IPS-15b (cell line): ENCODE data around the gene PHLDB1.

ENCODE experiments used
- H3K27me3 ChIP-seq: one replicate; pipeline ENCODE4 v1.6.1; 2013; ENCODE audit warnings: low read length; ENCODE audit not compliant: control insufficient read depth, insufficient read depth
- H3K36me3 ChIP-seq: one replicate; pipeline ENCODE4 v1.6.1; 2013; ENCODE audit warnings: low read length; ENCODE audit not compliant: control insufficient read depth, insufficient read depth
- H3K4me1 ChIP-seq: one replicate; pipeline ENCODE4 v1.6.1; 2013; ENCODE audit warnings: mild to moderate bottlenecking, low read length; ENCODE audit not compliant: control insufficient read depth, insufficient read depth
- H3K4me3 ChIP-seq: one replicate; pipeline ENCODE4 v1.5.1; 2013; ENCODE audit warnings: low read depth, low read length
- H3K9ac ChIP-seq: one replicate; pipeline ENCODE4 v1.6.1; 2013; ENCODE audit warnings: low read depth, mild to moderate bottlenecking, low read length
- H3K9me3 ChIP-seq: one replicate; pipeline ENCODE4 v1.6.1; 2013; ENCODE audit warnings: mild to moderate bottlenecking, low read length; ENCODE audit not compliant: control insufficient read depth, insufficient read depth

PHLDB1 gene

DNA sequence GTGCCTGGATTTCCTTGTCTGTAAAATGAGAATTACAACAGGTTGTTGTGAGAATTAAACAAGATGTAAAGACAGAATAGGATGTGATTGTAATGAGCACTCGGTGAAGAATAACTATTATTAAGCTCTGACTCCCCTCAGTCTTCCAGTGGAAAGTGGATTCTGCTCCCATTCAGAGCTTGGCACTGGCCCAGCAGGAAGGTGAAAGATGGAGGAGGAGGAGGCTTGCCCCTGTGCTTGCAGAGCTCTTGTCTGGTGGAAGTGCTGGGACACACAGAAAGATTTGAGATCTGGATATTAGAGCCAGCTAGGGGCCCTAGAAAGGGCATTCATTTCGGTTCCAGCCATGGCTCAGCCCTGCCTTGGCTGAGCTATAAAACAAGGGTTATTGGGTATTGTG lies 28.2 kb downstream of the PHLDB1 start:
- no peaks in the 10 kb centered on the region for H3K27me3 ChIP-seq
- H3K36me3 ChIP-seq: peaks cover 14% of the 10 kb centered on the region
- peak overlapping the region; percentile 87 for H3K9ac ChIP-seq
- peaks cover 18% of the 10 kb centered on the region for H3K4me1 ChIP-seq
- no peaks in the 10 kb centered on the region for H3K9me3 ChIP-seq
- H3K4me3 ChIP-seq: peak overlapping the region; percentile 82

DNA sequence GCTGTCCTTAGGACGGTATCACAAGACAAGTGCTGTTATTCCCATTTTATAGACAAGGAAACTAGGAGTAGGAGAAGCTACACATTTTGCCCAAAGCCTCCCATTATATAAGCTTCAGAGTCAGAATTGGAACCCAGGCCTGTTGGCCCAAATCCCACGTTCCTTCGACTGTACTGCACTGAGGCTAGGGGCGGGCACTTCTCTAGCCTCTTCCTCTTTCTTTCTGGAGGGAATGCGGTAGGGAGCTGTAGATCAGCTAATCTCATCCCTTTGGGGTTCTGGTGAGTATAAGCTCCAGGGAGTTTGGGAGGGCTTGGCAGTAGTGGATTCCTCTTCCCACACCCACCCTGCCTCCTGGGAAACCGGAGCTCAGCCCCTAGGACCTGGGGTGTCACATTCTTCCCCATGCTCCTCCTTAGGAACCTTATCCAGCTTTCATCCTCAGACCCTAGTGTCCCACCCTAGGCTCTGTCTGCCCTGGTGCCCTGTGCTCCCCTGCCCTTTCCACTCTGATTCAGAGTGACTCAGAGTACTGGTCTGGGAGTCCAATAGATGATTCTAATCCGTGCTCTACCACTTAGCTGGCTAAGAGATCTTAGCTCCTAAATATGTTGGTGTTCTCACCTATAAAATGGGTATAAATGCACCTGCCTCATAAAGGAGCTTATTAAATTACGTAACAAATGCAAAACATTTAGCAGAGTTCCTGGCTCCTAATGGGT lies 29.3 kb downstream of the PHLDB1 start:
- H3K27me3 ChIP-seq: no peaks in the 10 kb centered on the region
- peaks cover 18% of the 10 kb centered on the region for H3K4me1 ChIP-seq
- no peak overlapping the region for H3K4me3 ChIP-seq
- no peaks in the 10 kb centered on the region for H3K9me3 ChIP-seq
- H3K36me3 ChIP-seq: peaks cover 19% of the 10 kb centered on the region
- no peak overlapping the region for H3K9ac ChIP-seq

DNA sequence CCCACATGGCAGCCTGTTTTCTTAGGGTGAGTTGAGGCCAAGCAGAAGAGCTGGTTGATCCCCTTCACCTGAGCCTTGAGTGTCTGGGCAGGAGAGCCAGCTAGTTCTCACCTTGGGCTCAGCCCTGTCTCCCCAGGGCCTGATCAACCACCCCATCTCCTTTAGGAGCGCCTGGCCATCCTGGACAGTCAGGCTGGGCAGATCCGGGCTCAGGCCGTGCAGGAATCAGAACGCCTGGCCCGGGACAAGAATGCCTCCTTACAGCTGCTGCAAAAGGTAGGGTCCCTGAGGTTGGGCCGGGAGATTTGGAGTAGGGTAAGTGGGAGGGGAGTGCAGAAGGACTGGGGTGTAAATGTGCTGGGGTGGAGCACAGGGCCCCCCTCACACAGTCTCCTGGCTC lies 31.3 kb downstream of the PHLDB1 start:
- peaks cover 27% of the 10 kb centered on the region for H3K36me3 ChIP-seq

DNA sequence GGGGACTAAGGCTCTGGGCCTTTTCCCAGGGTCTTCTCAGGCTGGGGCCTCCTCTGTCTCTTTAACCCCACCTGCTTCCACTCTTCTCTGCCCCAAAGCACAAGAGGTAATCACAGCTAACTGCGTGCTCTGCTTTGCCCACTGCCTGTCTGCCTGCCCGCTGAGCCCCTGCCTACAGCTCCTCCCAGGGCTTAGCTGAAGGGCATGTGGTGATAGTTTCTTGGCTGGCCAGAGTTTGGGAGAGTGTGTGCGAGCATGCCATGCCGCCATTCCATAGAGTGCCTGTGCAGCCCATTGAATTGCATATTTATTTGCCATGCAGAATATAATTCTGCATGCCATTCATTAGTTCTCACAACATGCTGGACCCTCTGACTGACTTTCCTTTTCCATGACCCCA lies 32.5 kb downstream of the PHLDB1 start:
- peaks cover 10% of the 10 kb centered on the region for H3K4me1 ChIP-seq
- H3K9me3 ChIP-seq: no peaks in the 10 kb centered on the region
- peaks cover 31% of the 10 kb centered on the region for H3K36me3 ChIP-seq
- no peak overlapping the region for H3K4me3 ChIP-seq
- H3K27me3 ChIP-seq: no peaks in the 10 kb centered on the region
- no peak overlapping the region for H3K9ac ChIP-seq

More for the DNA sequence above, 31.3 kb downstream of the PHLDB1 start:
- H3K9me3 ChIP-seq: no peaks in the 10 kb centered on the region
- no peak overlapping the region for H3K9ac ChIP-seq
- H3K4me1 ChIP-seq: peaks cover 14% of the 10 kb centered on the region
- H3K27me3 ChIP-seq: no peaks in the 10 kb centered on the region
- H3K4me3 ChIP-seq: no peak overlapping the region

DNA sequence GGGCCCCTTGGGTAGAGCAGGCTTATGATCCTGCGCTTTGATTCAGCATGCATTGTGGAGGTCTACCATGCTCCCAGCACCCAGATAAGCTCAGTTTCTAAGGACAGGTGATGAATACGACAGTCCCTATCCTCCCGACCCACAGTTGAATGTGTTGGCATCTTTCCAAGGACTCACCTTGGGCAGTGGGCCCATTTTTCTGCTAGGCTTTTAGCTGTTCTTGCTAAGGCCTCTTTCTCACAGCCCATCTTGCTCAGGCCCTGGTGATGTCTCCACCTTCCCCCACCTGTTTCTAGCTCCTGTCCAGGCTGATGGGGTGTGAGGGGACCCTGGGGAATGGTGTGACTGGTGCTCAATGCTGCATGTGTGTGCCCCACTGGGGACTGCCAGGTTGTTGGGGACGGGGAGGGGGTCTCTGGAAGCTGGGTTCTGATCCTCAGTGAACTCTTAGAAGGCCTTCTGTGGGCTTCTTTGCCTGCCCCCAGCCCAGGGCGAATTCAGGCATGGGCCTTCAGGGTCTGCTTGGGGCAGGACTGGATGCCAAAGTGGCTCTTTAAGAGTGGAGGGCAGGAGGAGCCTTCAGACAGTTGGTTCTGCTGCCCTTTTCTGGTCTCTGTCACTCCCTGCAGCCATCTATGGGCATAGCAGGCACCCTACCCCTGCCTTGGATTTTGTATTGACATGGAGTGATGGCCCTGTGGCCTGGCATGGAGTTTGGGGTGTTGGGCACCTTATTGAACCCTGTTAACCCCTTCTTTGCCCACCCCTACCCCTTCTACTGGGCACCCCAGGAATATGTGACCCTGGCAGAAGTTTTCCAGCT lies 33.1 kb downstream of the PHLDB1 start:
- Histone ChIP-seq H3K9ac (no peak overlapping the region), H3K27me3 (no peaks in the 10 kb centered on the region), H3K4me3 (no peak overlapping the region), H3K4me1 (peaks cover 8% of the 10 kb centered on the region), H3K36me3 (peaks cover 36% of the 10 kb centered on the region), H3K9me3 (no peaks in the 10 kb centered on the region)

DNA sequence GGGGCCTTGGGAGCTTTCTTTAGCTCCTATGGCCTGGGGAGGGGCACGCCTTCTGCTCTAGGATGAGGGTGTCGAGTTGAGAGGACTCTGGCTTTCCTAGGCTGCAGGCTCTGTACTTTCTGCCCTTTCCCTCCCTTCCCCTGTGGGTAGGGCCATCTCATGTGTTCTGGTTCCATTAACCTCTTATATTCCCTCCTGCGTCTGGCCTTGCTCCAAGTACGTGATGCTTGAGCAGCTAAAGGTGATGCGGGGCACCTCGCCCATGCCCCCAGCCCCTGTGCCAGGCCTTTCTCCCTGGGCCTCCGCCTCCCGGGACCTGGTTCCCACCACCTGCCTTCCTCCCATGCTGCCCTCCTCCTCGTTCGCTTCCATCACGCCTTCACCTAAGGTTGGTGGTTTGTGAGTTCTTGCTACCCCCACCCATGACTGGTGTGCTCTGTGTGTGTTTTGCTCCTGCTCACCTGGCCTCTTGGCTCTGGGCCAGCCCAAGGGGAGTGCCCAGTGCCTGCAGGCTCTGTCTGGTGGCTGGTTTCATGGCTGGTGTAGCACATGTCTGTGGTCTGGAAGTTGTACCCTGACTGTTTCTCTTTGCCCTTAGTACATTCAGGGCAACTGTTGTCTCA lies 34.1 kb downstream of the PHLDB1 start:
- no peak overlapping the region for H3K4me3 ChIP-seq
- H3K36me3 ChIP-seq: peaks cover 38% of the 10 kb centered on the region
- H3K27me3 ChIP-seq: no peaks in the 10 kb centered on the region
- no peaks in the 10 kb centered on the region for H3K4me1 ChIP-seq
- H3K9ac ChIP-seq: no peak overlapping the region
- H3K9me3 ChIP-seq: no peaks in the 10 kb centered on the region

DNA sequence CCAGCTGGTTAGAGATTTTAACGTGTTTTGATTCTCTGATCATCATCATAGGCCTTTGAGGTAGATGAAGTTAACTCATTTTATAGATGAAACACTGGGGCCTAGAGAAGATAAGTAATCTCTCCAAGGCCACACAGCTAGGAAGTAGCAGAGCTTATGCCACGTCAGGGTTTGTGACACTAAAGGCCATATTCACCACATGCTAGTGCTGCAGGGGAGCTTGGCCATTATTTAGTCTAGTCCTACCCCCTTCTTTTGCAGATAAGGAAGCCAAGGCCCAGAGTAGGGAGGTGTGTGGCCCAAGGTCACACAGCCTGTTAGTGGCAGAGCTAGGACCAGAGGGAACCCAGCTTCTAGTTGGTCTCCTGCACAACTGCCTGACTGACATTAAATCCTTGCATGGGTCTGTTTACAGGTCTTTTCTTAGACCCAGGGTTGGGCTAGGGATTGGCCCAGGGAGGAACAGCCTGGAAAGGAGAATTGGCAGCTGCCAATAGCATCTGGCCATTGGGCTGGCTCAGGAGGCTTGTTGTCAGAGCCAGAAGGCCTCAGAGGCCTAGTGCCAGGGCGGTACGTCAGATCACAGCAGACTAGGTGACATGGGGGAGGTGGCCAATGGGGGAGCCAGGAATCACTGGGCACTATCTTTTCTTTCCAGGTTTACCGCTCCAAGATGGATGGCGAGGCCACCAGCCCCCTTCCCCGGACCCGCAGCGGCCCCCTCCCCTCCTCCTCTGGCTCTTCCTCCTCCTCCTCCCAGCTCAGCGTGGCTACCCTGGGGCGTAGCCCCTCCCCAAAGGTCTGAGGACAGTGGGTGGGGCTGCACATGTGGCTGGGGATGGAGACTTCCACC lies 36.0 kb downstream of the PHLDB1 start:
- no peak overlapping the region for H3K4me3 ChIP-seq
- no peak overlapping the region for H3K9ac ChIP-seq
- H3K36me3 ChIP-seq: peaks cover 38% of the 10 kb centered on the region
- H3K9me3 ChIP-seq: no peaks in the 10 kb centered on the region
- H3K27me3 ChIP-seq: no peaks in the 10 kb centered on the region
- H3K4me1 ChIP-seq: no peaks in the 10 kb centered on the region

DNA sequence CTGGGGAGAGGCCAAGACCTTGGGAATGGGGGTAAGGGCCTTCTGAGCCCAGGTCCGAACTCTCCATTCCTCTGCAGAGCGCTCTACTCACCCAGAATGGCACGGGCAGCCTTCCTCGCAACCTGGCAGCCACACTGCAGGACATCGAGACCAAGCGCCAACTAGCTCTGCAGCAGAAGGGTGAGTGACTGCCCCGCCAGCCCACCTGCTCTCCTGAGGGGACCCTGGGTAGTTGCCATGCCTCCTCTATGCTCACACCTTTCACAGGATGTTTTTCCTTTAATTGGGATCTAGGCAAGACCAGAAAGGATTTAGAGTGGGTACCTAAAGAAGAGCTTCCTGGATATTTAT lies 36.6 kb downstream of the PHLDB1 start:
- H3K36me3 ChIP-seq: peaks cover 33% of the 10 kb centered on the region

DNA sequence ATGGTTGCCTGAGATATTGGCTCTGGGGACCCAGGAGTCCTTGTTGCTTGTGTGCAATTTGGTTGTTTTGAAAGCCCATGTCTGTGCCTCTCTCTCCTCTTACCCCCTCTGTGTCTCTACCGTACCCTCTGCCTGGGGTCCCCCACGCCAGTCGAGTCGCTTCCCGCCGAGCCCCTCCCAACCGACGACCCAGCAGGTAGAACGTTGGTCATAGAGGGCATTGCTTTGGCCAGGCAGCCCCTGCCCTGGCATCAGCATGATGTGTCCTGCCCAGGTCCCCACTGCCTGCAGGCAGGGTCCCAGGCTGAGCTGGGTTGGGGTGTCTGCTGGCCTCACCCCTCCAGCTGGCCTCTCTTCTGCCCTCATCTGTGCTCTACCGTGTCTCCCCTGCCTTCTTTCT lies 37.1 kb downstream of the PHLDB1 start:
- Histone ChIP-seq H3K4me3 (no peak overlapping the region), H3K27me3 (no peaks in the 10 kb centered on the region), H3K9ac (no peak overlapping the region), H3K36me3 (peaks cover 33% of the 10 kb centered on the region), H3K9me3 (no peaks in the 10 kb centered on the region), H3K4me1 (no peaks in the 10 kb centered on the region)

More for the DNA sequence above, 36.6 kb downstream of the PHLDB1 start:
- H3K9me3 ChIP-seq: no peaks in the 10 kb centered on the region
- no peaks in the 10 kb centered on the region for H3K4me1 ChIP-seq
- no peak overlapping the region for H3K9ac ChIP-seq
- no peaks in the 10 kb centered on the region for H3K27me3 ChIP-seq
- H3K4me3 ChIP-seq: no peak overlapping the region

DNA sequence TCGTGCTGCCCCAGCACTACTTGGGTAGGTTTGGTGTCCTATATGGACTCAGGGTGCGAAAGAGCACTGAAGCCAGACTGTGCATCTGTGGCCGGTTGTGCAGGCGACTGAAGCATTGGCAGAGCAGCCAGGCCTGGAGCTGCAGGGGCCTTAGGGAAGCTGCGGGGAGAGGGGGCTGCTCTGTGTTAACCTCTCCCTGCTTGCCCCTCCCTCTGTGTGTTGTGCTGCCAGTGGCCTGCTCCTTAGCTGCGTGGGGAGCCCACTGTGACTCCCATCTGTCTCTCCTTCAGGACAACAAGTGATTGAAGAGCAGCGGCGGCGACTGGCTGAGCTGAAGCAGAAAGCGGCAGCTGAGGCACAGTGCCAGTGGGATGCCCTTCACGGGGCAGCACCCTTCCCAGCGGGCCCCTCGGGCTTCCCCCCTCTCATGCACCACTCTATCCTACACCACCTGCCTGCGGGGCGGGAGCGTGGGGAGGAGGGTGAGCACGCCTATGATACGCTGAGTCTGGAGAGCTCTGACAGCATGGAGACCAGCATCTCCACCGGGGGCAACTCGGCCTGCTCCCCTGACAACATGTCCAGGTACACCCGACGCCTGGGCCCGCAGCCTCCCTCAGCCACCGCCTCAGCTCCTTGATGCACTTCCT lies 37.8 kb downstream of the PHLDB1 start:
- no peak overlapping the region for H3K4me3 ChIP-seq
- H3K9me3 ChIP-seq: no peaks in the 10 kb centered on the region
- H3K4me1 ChIP-seq: no peaks in the 10 kb centered on the region
- H3K9ac ChIP-seq: no peak overlapping the region
- H3K36me3 ChIP-seq: peaks cover 38% of the 10 kb centered on the region
- no peaks in the 10 kb centered on the region for H3K27me3 ChIP-seq

DNA sequence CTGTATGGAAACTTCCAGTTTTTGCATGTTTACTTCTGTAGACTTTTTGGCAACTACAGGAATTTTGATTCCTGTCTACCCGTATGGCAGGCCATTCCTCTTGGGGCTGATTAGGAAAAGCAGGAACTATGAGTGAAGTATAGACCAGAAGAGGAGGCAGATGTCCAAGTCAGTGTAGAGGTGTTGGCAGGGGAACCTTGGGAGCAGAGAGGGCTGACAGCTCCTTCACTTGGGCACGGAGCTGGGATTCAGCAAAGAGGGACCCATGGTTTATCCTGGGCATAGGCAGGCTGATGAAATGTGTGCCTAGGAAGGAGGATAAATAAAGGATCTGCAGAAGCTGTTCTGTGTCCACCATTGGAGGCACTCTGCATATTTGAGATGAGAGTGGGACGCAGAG lies 39.0 kb downstream of the PHLDB1 start:
- Histone ChIP-seq H3K4me1 (no peaks in the 10 kb centered on the region), H3K4me3 (no peak overlapping the region)

More for the DNA sequence above, 39.0 kb downstream of the PHLDB1 start:
- no peaks in the 10 kb centered on the region for H3K9me3 ChIP-seq
- no peaks in the 10 kb centered on the region for H3K27me3 ChIP-seq
- peaks cover 43% of the 10 kb centered on the region for H3K36me3 ChIP-seq
- H3K9ac ChIP-seq: no peak overlapping the region
